KMS-11 (cell line): ENCODE results near the gene BEX5.

Experiments
- H2AFZ ChIP-seq: fragments of 200-600 bp; sonication (generic); 2 replicates; pipeline ENCODE4 v1.6.1; 2016; ENCODE audit warnings: antibody characterized with exemption, mixed run types, low read depth
- H3K27ac ChIP-seq: fragments of 200-600 bp; sonication (generic); 2 replicates; pipeline ENCODE4 v1.6.1; 2016; ENCODE audit warnings: mild to moderate bottlenecking, mixed run types
- H3K27me3 ChIP-seq: fragments of 200-600 bp; sonication (generic); 2 replicates; pipeline ENCODE4 v1.6.1; 2017; ENCODE audit warnings: mild to moderate bottlenecking, low read depth, mixed run types, moderate library complexity; ENCODE audit not compliant: insufficient read depth
- H3K36me3 ChIP-seq: fragments of 200-600 bp; sonication (generic); 2 replicates; pipeline ENCODE4 v1.6.1; 2017; ENCODE audit warnings: mild to moderate bottlenecking, mixed run types; ENCODE audit not compliant: insufficient read depth
- H3K4me1 ChIP-seq: fragments of 200-600 bp; sonication (generic); 2 replicates; pipeline ENCODE4 v1.6.1; 2016; ENCODE audit warnings: mild to moderate bottlenecking, low read depth, mixed run types; ENCODE audit not compliant: poor library complexity, severe bottlenecking
- H3K4me2 ChIP-seq: fragments of 200-600 bp; sonication (generic); 2 replicates; pipeline ENCODE4 v1.7.0; 2016; ENCODE audit warnings: mild to moderate bottlenecking, mixed run types
- H3K4me3 ChIP-seq: fragments of 200-600 bp; sonication (generic); IDR thresholded peaks from 2 replicates; pipeline ENCODE4 v1.6.1; 2017; ENCODE audit warnings: low read depth, low read length, mixed read lengths; ENCODE audit not compliant: insufficient read depth
- H3K79me2 ChIP-seq: fragments of 200-600 bp; sonication (generic); 2 replicates; pipeline ENCODE4 v1.6.1; 2016; ENCODE audit warnings: low read depth, mixed run types; ENCODE audit not compliant: insufficient read depth
- H3K9ac ChIP-seq: fragments of 200-600 bp; sonication (generic); 2 replicates; pipeline ENCODE4 v1.6.1; 2016; ENCODE audit warnings: mild to moderate bottlenecking, mixed run types
- H4K20me1 ChIP-seq: fragments of 200-600 bp; sonication (generic); 2 replicates; pipeline ENCODE4 v1.6.1; 2016; ENCODE audit warnings: mild to moderate bottlenecking, mixed run types; ENCODE audit not compliant: insufficient read depth
- CTCF ChIP-seq: fragments of 200-600 bp; sonication (generic); conservative IDR thresholded peaks from 2 replicates; pipeline ENCODE4 v1.6.1; 2017; ENCODE audit warnings: low read depth, mild to moderate bottlenecking, antibody characterized with exemption, low read length, moderate library complexity, mixed read lengths

BEX5 gene

DNA sequence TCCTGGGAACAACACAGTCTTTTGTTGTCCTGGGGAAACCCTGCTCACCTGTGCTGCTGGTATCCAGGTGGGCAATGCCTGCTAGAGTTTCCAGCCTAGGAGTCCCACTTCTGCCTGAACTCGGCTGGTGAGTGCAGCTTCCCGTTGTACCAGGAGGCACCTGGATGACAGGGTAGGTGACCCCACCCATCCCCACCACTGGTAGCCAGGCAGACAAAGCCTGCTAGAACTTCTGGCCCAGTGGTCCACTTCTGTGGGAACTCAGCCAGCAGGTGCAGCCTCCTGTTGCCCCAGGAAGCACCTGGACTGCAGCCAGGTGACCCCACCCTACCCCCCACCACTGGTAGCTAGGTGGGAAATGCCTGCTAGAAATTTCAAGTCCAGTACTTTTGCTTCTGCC lies 40.0 kb downstream of the BEX5 start:
- H3K36me3 ChIP-seq: no peaks in the 10 kb centered on the region
- no peak overlapping the region for H3K4me2 ChIP-seq
- H3K79me2 ChIP-seq: no peaks in the 10 kb centered on the region
- H3K9ac ChIP-seq: no peak overlapping the region
- H4K20me1 ChIP-seq: no peaks in the 10 kb centered on the region
- H3K27ac ChIP-seq: no peak overlapping the region
- no peak for TF ChIP-seq CTCF
- no peak overlapping the region for H3K4me3 ChIP-seq
- no peaks in the 10 kb centered on the region for H3K4me1 ChIP-seq
- H3K27me3 ChIP-seq: no peaks in the 10 kb centered on the region
- H2AFZ ChIP-seq: no peak overlapping the region

DNA sequence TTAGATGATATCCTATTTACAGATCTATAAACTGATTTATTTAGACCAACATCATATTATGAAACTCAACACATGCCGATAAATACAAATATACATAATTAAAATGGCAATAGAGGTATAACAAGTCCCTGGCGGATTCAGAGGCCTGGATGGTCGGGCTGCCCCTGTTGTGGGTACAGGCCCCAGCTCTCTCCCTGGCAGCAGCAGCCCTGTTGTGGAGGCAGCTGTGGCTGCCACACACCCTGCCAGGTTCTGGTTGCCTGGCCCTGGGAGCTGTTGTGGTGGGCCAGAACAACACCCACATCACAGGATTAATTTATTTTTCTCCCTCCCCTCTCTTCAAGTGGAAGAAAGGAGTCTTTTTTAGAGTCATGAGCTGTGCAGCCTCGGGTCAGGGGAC lies 42.4 kb downstream of the BEX5 start:
- Histone ChIP-seq H3K27ac (no peak overlapping the region), H3K79me2 (no peaks in the 10 kb centered on the region), H2AFZ (no peak overlapping the region), H3K4me2 (no peak overlapping the region), H3K4me3 (no peak overlapping the region), H4K20me1 (no peaks in the 10 kb centered on the region), H3K4me1 (no peaks in the 10 kb centered on the region), H3K36me3 (no peaks in the 10 kb centered on the region), H3K9ac (no peak overlapping the region), H3K27me3 (no peaks in the 10 kb centered on the region)
- TF ChIP-seq CTCF: no peak
